ENCODE data around the gene TBXAS1.
A peak's percentile ranks its signal among the peaks of the same experiment; 100 is the strongest.

Gene TBXAS1
- total RNA-seq = 14.9 to 19.0 reads per million in 2 donors

DNA sequence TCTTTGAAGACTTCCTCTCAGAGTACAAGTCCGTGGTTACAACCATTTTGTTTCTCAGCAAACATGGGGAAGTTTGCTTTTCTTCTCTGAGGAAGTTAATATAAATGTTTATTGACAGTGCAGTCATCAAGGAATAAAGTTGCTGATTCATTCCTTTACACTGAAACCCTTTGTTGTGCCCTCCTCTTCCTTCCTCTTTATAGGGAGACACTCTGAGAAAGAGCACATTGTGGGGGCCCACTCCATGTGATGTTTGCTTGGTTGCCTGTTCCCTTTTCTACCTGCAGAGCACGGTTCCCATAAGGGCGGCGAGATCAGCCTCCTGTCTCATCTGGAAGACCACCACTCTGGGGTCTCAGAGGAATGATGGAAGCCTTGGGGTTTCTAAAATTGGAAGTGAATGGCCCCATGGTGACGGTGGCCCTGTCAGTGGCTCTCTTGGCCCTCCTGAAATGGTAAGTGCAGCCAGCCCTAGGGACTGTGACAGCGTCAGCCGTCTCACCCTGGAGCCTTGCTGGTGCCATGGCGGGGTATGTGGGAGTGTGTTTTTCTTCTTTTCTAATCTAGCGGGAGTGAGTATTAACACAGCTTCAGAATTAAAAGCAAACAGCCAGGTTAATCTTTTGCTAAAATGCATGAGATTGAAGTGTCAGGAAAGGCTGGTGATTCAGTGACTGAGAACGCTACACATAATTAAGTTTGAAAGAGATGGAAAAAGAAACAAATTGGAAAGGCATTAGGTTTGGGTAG lies at the start of gene TBXAS1:
TSS of gene TBXAS1 (plus strand) at position 240 of the 750 bp plus-strand sequence. CDS start at position 367, 127 bp downstream.
- peak in 1 of 5 experiments; percentile 71 for DNase-seq

DNA sequence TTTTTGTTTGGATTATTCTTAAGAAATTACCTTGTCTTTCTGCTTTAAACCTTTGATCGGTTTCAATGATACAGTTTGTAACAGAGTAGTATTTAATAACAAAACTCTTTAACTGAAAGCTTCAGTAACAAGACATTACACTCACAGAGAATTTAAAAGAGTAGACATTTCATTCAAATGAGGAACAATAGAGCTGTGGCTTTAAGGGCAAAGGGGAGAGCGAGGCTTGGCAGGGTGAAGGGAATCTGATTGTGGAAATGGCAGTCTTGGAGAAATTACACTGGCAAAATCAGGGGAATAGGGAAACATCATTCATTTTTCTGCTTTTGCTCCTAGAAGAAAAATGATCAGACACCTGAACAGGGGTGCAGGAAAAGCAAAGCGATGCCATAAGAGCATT lies 46.1 kb upstream of the TBXAS1 start:
- no peak for DNase-seq

DNA sequence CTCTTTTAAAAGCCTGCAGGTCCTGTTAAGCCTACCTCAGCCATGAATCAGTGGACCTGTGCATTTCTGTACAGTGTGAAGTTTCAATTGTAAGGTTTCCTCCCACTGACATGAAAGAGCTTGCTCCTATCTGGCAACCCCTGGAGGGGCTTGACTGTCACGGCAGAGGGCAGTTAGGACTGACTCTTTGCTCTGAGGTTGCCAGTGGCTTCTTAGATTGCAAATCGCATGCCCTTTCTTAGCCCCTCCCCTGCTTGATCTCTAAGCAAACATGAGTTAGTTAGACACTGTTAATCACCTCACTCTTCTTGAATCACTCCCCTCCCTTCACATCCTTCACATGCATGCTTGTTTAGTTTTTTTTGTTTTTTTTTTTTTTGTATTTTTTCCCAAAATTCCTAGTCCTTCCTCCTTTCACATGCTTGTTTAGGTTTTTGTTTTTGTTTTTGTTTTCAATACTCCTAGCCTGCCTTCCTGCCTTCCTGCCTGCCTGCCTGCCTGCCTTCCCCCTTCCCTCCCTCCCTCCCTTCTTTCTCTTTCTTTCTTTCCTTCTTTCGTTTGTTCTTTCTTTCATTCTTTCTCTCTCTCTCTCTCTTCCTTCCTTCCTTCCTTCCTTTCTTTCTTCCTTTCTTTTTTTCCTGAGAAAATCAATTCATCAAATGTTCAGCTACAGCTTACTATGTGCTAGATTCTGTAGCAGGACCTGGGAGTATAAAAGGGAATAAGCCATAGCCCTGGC lies 45.2 kb upstream of the TBXAS1 start:
- no peak for DNase-seq

DNA sequence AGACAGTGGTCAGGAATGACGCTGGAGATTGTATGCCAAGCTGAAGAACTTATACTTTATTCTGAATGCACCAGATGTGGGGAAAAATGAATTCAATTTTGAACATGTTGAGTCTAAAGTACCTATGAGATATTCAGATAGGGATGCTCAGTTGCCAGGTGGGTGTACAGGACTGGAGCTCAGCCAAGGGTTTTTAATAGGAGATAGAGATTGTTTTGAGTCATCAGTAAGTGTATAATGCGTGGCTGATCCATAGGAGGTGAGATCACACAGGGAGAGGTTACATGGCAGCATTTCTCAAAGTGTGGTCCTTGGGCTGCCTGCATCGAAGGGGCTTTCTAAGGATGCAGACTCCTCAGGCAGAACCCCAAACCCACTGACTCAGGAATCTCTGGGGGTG lies 44.4 kb upstream of the TBXAS1 start:
- no peak for DNase-seq

DNA sequence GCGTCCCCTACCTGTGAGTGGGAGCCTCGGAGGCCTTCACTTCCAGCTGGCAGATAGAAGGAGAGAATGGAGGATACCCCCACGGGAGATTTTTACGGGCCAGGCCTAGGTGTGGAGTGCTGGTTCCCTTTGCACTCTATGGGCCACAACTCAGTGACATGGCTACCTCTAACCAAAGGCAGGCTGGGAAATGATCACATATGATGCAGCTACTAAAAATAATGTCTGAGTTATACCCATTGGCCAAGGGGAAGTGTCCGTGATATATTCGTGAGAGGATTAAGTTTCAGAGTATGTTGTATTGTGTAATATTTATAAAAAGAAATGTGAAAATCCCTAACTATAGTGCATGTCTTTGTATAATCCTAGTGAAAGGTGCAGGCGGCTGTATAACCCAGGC lies 37.7 kb upstream of the TBXAS1 start:
- no peak for DNase-seq

DNA sequence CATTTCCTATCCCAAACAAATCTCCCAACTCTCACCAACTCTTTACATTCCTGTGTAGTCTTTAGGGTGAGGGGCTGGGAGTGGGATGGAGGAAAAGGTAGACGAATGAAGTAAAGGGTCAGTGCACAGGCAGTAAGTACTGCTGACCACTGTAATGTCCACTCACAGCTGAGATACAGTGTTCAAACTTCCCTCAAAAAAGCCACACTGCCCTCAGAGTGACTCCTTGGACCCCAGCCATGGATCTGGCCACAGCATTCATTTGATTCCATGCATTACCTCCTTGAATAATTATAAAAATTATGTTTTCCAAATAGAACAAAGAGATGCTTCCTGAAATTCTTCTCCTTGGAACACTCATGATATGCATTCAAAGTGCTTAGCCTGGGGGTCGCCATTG lies 31.5 kb upstream of the TBXAS1 start:
- DNase-seq = no peak

DNA sequence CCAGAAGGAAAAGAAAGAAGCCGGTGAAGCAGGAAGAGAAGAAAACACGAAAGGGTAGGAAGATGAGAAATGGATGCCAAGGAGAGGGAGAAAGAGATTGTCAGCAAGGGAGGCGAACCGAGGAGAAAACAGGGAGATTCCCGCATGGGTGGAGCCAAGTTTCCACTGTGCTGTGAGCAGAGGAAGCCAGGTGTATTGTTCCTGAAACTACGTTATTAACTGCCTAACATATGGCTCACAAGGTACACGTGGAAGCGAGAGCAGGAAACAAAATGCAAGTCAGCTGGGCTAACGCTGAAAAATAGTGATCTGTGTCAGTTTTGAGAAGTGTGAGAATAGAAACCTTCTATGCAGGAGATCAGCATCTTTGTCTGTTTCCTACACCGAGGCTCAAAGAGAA lies 30.8 kb upstream of the TBXAS1 start:
- DNase-seq = peak in 1 of 5 experiments; percentile 27

DNA sequence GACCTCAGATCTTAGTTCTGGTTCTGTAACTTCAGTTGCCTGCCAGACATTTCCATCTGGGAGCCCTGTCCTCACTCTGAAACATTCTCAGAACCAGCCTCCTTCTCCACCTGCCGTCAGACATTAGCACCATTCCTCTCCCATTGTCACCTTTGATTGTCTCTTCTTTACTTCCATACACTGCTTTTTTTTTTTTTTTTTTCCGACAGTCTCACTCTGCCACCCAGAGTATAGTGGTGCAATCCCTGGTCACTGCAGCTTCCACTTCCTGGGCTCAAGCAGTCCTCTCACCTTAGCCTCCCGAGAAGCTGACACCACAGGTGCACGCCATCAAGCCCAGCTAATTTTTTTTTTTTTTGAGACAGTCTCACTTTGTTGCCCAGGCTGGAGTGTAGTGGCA lies 30.2 kb upstream of the TBXAS1 start:
- DNase-seq = no peak

DNA sequence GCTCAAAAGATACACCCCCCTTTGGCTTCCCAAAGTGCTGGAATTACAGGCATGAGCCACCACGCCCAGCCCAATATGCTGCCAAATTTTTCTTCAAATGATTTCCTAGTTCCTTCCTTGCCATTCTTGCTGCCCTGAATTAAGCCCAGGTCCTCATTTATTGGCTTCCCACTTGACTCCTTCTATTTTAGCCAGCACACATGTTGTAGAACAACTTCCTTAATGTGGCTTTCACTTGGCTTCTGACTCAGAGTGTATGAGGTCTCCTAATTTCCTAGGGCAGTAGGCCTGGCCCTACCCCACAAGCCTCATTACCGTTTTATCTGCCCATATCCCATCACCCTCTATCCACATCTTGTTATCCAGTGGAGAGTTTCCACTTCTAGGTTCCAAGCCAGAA lies 29.5 kb upstream of the TBXAS1 start:
- no peak for DNase-seq

DNA sequence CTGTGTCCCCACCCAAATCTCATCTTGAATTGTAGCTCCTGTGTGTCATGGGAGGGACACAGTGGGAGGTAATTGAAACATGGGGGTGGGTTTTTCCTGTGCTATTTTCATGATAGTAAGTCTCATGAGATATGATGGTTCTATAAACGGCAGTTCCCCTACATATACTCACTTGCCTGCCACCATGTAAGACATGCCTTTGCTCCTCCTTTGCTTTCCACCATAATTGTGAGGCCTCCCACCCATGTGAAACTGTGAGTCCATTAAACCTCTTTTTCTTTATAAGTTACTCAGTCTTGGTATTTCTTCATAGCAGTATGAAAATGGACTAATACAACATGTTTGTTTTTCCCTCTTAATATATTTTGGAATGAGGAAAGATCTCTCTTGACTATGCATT lies 24.5 kb upstream of the TBXAS1 start:
- DNase-seq = no peak

DNA sequence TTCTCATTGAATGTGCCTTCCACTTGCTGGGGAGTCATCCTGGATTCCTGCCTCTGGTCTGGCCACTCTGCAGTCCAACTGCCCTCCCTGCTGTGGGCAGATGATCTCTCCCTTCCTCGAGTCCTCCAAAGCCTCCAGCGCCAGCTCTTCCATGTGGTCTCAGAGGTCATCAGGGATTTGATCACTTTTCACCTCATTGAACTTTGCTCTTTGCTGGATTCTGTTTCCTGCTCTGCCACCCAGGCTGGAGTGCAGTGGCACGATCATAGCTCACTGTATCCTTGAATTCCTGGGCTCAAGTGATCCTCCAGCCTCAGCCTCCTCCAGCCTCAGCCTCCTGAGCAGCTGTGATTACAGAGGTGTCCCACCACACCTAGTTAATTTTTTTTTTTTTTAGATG lies 22.1 kb upstream of the TBXAS1 start:
- DNase-seq = no peak

DNA sequence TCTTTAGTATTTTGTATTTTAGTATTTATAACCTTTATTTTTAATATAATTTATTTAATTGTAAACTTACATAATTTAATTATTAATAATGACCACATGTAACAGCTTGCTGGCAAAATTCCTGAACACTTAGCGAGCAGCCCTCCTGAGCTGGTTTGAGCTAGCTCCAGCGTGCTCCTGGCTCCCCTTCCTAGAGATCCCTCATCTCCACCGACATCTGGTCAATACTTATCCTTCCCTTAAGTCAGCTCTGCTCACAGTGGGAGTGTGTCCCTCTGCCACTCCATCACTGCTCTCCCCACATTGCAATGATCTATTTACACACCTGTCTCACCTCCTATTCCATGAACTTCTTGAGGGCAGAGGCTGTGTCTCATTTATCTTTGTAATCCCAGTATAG lies 20.6 kb upstream of the TBXAS1 start:
- no peak for DNase-seq

DNA sequence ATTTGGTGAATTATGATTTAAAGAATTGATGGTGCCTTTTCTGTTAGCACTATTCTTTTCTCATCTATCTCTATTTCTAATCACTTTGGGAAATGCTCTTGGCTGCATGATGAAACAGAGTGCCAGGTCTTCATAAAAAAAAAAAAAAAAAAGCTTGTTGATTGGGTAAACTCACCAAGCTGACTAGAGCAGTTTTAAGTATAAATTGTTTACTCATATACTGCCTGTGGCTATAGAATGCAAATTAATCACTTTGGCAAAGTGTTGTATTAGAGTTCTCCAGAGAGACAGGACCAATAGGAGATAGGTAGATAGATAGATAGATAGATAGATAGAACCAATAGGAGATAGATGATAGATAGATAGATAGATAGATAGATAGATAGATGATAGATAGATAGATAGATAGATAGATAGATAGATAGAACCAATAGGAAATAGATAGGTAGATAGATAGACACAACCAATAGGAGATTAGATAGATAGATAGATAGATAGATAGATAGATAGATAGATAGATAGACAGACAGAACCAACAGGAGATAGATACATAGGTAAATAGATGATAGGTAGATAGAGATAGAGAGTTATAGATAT lies 20.1 kb upstream of the TBXAS1 start:
- DNase-seq = no peak

DNA sequence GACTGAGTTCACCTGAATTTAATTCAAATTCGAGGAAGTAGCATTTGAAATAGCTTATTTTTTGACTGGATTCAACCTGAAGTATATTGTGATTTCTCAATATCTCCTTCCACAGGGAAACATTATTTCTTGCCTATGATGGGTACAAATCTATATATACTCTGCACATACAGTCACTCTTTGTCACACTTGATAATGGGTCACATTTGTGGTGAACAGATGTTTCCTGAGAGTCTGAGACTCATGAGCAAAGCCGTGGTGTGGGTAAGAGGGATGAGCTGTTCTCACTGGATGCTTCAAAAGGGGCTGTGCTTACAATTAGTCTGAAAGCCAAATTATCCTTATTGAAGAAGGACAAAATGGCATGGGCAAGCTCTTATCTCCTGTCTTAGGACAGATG lies 18.0 kb upstream of the TBXAS1 start:
- peak in 1 of 5 experiments; percentile 17 for DNase-seq

DNA sequence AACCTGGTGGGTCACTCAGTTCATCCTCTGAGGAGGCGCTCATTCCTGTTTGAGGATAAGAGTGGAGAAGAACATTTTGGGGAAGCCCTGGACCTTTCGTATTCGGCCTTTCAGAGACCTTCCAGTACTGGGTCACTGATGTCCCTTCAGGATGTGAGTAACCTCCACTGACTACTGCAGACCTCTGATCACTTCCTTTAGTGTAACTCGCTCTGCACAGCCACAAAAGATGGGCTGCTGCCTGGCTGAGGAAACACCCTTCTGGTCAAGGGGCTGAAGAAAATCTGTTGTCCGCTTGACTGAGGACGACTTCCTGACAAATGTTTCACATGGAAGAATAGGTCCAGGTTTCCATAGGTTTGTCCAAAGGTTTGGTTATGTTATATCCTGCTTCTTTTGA lies 15.9 kb upstream of the TBXAS1 start:
- no peak for DNase-seq

DNA sequence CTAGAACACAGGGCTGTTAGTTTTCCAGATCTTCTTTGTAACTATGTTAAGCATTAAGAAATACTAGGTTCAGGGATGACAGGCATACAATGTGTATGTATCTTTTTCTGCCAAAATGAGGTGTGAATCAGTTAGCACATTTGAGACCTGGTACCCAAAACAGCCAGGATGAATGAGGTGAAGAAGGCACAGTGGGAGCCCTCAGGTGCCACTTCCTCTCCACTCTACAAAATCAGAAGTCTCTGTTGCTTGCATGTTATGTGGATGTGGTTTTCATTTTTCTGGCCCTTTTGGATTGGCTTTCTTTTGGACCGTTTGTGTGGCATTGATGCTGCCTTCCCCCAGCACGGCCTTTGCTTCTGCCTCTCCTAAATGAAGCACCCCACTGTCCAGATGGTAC lies 15.4 kb upstream of the TBXAS1 start:
- peak in 1 of 5 experiments; percentile 20 for DNase-seq

DNA sequence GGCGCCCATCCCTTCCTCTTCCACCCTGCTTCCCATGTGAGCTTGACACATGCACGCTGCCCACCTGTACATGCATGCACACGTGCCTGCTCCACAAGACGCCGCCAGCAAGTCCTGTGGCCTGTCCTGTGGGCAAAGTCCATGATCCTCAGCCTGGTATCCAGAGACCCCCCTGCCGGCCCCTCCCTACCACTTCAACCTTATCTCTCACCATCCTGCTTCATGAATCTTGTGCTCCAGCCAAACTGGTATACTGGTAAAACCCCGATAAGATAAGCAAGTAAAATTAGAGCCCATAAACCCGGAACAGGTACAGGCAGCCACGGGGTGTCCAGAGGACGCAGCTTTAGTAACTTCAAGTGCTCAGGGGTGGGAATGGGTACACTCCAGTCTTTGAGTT lies 11.8 kb upstream of the TBXAS1 start:
- no peak for DNase-seq

DNA sequence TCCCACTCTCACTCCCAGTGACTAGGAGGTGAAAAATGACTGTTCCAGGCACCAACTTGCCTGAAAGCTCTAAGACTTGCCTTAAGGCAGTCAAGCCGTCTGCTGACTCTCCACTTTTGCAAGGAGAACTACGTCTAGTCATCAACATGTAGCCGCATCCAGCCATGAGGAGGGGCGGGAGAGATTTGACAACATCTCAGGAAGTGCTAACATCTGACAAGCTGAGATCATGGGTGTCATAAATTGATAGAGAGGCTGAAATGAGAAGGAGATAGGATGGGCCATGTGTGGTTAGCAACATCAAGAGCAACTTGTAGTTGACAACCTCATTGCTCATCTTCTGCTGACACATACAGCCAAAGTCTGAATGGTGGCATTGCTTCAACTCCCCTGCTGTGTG lies 9.0 kb upstream of the TBXAS1 start:
- DNase-seq = no peak

DNA sequence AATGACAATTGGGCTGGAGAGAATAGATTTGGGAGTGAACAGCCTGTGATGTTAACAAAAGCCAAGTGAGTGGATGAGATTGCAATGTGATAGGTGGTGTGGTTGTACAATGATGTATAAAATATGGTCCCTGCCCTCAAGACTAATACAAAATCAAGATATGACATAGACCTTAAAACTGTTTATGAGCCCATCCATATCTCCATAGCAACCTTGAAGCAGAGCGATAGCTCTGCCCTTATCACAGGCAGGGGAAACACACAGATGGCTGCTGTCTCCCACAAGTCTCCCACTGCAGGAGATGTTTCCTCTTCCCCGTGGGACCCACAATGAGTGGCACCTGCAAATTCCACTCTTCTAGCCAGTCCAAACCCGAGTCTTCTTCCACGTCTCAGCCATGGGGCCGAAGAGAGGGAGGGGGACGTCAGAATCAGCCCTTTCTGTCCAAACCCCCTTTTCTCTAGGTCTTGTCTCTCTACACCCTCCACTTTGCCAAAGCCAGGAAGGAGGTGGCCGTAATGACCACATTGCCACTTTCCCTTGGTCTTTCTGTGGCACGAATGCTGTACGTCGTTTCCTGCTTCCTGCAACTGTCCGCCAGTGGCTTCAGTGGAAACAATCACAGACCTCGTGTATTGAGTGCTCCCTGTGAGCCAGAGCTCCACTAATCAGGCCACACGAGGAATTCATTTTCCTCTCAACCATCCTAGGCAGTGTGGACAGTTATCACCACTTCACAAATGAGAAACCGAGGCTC lies 7.5 kb upstream of the TBXAS1 start:
- no peak for DNase-seq

DNA sequence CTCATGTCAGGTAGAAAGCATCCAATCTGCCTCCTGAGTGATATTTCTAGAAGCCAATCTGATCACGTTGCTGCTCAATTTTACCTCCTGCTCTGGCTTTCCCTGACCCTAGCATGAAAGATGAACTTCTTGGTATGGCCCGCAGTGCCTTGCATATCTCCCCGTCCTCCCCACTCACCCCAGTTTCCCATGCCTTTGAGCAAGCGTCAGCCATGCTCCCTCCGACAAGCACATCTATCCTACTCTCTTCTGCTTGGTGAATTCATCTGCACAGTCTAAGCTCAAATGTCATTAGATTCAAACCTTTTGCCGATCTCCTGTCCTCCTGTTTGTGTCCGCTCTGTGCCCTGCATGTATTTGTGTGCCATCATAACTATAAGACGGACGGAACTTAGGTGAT lies 6.2 kb upstream of the TBXAS1 start:
- DNase-seq = no peak

DNA sequence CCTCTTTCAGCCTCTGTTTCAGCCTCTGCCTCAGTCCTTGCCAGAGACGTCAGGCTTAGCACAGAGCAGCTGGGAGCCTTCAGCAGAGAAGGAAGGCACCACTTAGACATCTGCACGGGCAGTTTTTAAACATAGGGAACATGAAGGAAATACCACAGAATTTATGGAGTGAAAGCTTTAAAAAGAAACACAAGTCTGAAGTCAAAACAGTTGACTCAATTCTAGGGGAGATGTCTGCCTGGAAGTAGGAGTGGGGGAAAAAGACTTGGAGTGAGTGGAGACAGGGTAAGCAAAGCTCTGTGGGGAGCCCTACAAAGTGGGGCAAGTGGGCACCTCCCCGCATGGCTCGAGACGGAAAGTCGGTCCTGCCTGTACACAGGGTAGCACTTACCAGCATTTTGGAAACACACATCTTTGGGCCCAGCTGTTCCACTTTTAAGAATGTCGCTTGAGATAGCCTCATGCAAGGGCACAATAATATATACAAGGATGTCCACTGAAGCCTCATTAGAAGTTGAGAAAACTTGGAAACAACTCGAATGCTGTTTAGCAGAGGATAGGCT lies 5.0 kb upstream of the TBXAS1 start:
- no peak for DNase-seq

DNA sequence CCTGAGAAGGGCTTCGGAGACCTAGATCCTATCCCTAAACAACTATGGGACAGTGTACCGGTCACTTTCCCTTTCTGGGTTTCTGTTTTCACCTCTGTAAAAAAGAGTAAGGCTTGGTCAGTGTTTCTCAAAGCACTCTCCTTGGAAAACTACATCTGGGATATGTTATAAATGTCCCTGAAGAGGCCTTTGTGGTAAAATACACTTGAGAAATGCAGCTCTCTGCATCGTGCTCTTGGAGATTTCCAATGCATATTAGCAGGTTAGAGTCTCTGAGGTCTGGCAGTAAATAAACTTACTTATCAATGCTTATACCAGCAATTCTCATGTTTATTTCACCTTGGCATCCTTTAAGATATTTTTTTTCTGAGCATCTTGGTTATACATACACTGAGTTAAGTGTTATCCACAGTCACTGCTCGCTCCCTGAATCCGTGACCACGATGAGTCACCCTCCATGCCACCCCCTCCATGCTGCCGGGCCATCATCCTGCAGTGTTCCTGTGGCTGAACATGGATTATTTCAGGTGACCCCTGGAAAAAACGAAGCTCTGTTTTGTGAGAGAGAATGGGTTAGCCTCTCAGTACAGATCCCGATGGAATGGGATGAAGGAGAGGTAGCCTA lies 3.3 kb upstream of the TBXAS1 start:
- no peak for DNase-seq
